NB4 (cell line): Measurements from ENCODE around the gene KCNK4.

Experiments
- MYC ChIP-seq: IDR thresholded peaks from 2 replicates; pipeline ENCODE4 v1.6.1; 2011; ENCODE audit warnings: low read depth, low read length
- POLR2A ChIP-seq: IDR thresholded peaks from 2 replicates; pipeline ENCODE4 v1.6.1; 2011; ENCODE audit warnings: mild to moderate bottlenecking; ENCODE audit not compliant: insufficient read length; ENCODE audit errors: extremely low read depth
- TF ChIP-seq, protein P1 (sequence below): IDR thresholded peaks from one replicate; pipeline ENCODE4 v1.5.1; 2012; ENCODE audit warnings: low read depth, low read length

DNA sequence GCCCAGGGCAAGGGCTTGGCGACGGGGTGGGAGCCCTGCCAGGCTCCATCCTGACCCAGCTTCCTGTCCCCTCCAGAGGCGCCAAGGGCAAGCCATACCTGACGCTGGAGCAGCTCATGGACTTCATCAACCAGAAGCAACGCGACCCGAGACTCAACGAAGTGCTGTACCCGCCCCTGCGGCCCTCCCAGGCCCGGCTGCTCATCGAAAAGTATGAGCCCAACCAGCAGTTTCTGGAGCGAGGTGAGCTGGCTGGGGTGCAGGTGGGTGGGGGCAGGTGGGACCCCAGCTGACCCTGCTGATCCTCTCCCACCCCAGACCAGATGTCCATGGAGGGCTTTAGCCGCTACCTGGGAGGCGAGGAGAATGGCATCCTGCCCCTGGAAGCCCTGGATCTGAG lies 34.8 kb upstream of the KCNK4 start:
- TF ChIP-seq, protein P1, sequence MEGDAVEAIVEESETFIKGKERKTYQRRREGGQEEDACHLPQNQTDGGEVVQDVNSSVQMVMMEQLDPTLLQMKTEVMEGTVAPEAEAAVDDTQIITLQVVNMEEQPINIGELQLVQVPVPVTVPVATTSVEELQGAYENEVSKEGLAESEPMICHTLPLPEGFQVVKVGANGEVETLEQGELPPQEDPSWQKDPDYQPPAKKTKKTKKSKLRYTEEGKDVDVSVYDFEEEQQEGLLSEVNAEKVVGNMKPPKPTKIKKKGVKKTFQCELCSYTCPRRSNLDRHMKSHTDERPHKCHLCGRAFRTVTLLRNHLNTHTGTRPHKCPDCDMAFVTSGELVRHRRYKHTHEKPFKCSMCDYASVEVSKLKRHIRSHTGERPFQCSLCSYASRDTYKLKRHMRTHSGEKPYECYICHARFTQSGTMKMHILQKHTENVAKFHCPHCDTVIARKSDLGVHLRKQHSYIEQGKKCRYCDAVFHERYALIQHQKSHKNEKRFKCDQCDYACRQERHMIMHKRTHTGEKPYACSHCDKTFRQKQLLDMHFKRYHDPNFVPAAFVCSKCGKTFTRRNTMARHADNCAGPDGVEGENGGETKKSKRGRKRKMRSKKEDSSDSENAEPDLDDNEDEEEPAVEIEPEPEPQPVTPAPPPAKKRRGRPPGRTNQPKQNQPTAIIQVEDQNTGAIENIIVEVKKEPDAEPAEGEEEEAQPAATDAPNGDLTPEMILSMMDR = no peak
- TF ChIP-seq POLR2A = no peak
- TF ChIP-seq MYC = no peak
